ENCODE measurements around the gene GOLPH3L.

Gene GOLPH3L

DNA sequence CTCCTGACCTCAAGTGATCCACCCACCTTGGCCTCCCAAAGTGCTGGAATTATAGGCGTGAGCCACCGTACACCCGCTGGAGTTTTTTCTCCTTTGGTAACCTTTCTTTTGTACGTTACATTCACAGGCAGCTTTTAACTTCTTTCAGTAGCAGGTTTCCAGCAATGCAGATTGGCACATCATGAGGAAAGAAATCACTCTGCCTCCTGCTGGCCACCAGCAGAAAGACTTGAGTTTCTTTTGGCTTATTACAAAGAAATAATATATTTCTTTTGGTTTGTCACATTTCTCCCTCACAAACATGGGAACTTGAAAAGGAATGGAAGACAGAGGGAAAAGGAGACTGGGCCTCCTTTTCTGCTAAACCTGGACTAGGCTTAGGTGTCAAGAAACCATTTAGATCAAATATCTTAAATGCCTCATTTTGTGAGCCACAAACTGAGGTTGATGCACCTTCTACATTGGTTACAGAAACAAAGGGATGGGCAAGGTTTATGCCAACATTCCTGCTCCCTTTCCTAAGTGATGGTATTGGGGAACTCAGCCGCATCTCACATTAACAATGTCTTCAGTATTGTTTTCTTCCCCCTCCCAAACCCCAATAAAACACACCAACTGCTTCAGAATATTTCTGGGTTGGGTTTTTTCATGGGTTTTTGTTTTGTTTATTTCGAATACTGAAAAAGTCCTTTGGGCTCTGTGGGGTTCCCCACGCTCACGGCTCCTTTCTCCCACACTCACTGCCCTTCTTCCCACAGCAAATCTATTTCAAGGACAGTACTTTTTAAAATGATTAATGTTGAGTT is 75.3 kb downstream of the GOLPH3L start:
- in situ Hi-C loops (cut with MboI; ENCODE audit: low pct_unique_long_range_greater_than_20kb, low sequenced_read_pairs, unreplicated experiment), result no loop called here
- TF ChIP-seq, protein P1, sequence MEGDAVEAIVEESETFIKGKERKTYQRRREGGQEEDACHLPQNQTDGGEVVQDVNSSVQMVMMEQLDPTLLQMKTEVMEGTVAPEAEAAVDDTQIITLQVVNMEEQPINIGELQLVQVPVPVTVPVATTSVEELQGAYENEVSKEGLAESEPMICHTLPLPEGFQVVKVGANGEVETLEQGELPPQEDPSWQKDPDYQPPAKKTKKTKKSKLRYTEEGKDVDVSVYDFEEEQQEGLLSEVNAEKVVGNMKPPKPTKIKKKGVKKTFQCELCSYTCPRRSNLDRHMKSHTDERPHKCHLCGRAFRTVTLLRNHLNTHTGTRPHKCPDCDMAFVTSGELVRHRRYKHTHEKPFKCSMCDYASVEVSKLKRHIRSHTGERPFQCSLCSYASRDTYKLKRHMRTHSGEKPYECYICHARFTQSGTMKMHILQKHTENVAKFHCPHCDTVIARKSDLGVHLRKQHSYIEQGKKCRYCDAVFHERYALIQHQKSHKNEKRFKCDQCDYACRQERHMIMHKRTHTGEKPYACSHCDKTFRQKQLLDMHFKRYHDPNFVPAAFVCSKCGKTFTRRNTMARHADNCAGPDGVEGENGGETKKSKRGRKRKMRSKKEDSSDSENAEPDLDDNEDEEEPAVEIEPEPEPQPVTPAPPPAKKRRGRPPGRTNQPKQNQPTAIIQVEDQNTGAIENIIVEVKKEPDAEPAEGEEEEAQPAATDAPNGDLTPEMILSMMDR (IDR thresholded peaks at IDR 0.05; ENCODE audit: extremely low read depth, insufficient read depth, missing control alignments), result peak; percentile 69
- DNase-seq (ENCODE audit: low spot score), result peak; percentile 57

DNA sequence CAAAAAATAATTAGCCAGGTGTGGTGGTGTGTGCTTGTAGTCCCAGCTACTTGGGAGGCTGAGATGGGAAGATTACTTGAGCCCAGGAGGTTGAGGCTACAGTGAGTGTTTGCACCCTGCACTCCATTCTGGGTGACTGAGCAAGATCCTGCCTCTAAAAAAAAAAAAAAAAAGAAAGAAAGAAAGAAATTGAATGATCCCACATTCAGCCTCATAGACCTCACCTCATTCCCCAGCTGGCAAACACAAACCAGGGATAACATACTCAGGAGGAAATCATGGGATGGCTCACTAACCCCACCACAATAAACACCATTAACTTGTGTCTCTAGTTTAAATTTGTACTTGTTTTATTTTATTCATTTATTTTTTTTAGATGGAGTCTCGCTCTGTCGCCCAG is 76.0 kb downstream of the GOLPH3L start:
- in situ Hi-C loops (cut with MboI; ENCODE audit: low pct_unique_long_range_greater_than_20kb, low sequenced_read_pairs, unreplicated experiment), result no loop called here
- TF ChIP-seq, protein P1 (IDR thresholded peaks at IDR 0.05; ENCODE audit: extremely low read depth, insufficient read depth, missing control alignments), result no peak
- DNase-seq (ENCODE audit: low spot score), result no peak

DNA sequence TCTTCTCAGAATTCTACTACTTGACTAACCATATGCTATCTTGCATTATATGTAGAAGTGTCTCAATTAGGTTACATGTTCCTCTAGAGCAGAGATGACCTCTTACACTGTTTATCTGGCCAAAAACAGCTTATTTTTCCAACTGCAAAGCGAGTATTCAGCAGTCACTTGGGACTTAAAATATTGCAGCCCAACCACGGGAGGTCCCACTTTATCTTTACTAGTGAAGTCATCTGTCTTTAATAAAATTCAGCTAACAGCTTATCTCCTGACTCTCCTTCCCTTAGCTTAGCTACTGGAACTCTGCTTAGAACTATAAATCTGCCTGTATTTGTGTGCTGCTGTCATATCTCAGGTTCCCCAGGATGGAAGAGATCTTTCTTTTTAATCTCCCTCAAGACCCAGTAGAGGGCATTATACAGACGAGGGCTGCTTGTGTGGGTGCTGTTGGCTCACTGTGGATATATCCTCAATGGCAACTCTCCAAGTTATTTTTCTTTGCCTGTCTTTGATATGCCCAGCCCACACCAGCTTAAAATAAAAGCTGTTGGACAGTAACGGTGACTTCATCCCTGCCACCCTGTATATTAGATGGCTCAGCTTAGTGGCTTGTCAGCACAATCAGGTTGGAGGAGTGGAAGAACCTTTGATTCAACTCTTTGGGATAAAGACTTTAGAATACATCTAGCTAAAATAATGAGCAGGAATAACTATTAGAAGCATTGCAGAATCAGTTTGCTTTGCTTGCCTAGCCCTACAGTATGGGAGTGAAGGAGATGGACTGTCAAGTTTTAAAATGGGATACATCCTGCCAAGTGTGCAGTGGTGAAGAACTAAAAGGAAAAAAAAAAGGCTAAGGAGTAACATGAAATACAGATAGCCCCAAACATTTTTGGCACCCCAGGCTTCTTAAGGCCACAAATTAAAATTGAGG is 77.1 kb downstream of the GOLPH3L start:
- no peak for DNase-seq (ENCODE audit: low spot score)
- TF ChIP-seq, protein P1 (IDR thresholded peaks at IDR 0.05; ENCODE audit: extremely low read depth, insufficient read depth, missing control alignments), result peak; percentile 31
- in situ Hi-C loops (cut with MboI; ENCODE audit: low pct_unique_long_range_greater_than_20kb, low sequenced_read_pairs, unreplicated experiment), result loop anchor here (10.0 kb wide), 1 partner anchor 55 kb away; no protein-coding TSS in a partner anchor

DNA sequence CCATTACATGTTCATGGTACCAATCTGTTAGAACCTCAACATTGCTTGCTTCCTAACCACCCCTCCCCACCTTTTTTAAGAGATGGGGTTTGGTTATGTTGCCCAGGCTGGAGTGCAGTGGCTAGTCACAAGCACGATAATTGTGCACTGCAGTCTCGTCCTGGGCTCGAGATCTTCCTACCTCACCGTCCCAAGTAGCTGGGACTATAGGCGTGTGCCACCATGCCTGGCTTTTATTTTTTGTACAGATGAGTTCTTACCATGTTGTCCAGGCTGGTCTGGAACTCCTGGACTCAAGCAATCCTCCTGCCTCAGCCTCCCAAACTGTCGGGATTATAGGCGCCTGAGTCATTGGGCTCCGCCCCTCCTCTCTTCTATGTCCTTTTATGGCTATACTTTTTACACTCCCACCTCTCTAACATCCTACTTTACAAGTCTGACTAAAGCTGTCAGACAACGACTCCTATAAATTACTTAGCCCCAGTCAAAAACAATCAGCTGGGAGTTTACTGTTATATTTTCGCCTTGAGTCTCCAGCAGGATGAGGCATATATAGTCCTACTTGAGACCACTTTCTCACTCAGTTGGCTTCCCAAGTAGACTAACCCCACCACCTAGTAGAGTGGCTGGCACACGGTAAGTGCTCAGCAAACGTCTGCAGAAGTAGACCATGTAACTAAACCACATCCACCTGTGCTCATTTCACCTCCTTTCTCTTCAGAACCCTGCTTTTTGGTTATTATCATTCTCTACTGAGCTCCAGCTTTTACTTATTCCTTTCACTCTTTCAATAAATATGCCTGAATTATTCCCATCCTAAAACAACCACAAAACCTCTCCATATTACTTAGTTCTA is 81.4 kb downstream of the GOLPH3L start:
- in situ Hi-C loops (cut with MboI; ENCODE audit: low pct_unique_long_range_greater_than_20kb, low sequenced_read_pairs, unreplicated experiment), result loop anchor here (10.0 kb wide), 1 partner anchor 51 kb away; no protein-coding TSS in a partner anchor
- DNase-seq (ENCODE audit: low spot score), result no peak
- TF ChIP-seq, protein P1 (IDR thresholded peaks at IDR 0.05; ENCODE audit: extremely low read depth, insufficient read depth, missing control alignments), result no peak

DNA sequence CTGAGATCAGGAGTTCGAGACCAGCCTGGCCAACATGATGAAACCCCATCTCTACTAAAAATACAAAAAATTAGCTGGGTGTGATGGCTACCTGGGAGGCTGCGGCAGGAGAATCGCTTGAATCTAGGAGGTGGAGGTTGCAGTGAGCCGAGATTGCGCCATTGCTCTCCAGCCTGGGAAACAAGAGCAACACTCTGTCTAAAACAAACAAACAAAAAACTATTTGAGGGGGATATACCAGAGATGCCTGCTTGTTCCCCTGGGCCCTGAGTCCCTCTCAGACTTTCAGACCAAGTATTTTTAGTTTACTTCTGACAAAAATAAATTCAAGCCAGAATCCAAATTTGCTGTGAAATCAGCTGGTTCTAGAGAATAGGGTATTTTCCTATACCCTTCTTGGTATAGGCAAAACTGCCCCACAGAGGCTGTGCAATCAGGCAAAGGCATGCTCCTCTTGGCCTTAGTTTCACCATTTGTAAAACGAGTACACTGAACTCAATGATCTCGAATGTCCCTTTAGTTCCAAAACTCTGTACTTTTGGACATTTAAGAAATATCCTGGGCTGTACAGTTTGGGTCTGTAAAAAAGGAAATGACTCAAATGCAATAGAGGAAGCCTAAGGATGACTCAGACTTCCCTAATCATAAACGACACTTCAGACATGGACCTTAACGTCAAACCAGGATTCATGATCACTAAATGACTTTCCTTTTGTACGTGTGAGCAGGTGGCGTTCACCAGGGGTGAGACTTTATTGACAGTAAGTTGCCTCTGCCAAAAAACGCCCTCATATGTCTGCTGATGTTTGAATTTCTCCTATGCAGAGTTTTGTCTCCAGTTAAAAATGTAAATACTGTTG is 83.7 kb downstream of the GOLPH3L start:
- DNase-seq (ENCODE audit: low spot score), result peak; percentile 54
- in situ Hi-C loops (cut with MboI; ENCODE audit: low pct_unique_long_range_greater_than_20kb, low sequenced_read_pairs, unreplicated experiment), result loop anchor here (10.0 kb wide), 1 partner anchor 48 kb away; no protein-coding TSS in a partner anchor

More for the DNA sequence above, 83.7 kb downstream of the GOLPH3L start:
- TF ChIP-seq, protein P1 (IDR thresholded peaks at IDR 0.05; ENCODE audit: extremely low read depth, insufficient read depth, missing control alignments), result no peak
